Midbrain (tissue), 1 donor: Measurements from ENCODE around the gene IGF2BP2.
"Not testable (repeated sequence)": the region's sequence is repeated elsewhere in the genome, so short reads cannot be mapped to it uniquely, and the experiment has no call there.

Experiments used
- DNase-seq: peaks from one replicate; lab custom pipeline; 2025; lab: John Stamatoyannopoulos, UW

Gene IGF2BP2

GRCh38 chr3:185659942-185660921, 164.6 kb downstream of the IGF2BP2 start:
- peak; percentile 80 for DNase-seq

GRCh38 chr3:185658943-185659342, 165.9 kb downstream of the IGF2BP2 start:
- no peak for DNase-seq

GRCh38 chr3:185658504-185658912, 166.3 kb downstream of the IGF2BP2 start:
- no peak for DNase-seq

- DNase-seq: no peak
Observed at GRCh38 chr3:185657691-185658503, 166.9 kb downstream of the IGF2BP2 start.

GRCh38 chr3:185657211-185657610, 167.6 kb downstream of the IGF2BP2 start:
- DNase-seq: no peak

DNA sequence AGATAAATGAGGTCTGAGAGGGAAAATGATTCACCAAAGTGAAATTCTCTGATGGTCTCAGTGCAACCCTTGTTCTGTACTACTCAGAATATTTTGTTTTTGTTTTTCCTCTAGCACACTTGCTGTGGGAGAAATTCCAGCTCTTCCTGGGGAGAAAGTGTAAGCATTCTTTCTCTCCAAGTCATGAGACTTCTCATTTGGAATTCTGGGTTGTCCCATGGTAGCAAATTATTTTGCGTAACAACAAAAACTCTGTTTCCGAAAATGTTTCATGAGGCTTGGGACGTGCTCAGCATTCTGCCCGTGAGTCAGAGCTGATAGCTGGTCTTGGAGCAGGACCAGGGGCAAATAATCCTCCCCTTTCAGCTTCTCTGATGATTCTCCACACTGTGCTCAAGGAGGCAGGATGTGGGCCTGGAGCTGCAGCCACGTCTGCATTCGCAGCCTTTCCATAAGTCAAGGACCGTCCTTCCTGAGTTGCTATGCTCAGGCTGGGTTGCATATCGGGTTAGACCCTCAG, 168.5 kb downstream of the IGF2BP2 start:
- peak; percentile 26 for DNase-seq

DNA sequence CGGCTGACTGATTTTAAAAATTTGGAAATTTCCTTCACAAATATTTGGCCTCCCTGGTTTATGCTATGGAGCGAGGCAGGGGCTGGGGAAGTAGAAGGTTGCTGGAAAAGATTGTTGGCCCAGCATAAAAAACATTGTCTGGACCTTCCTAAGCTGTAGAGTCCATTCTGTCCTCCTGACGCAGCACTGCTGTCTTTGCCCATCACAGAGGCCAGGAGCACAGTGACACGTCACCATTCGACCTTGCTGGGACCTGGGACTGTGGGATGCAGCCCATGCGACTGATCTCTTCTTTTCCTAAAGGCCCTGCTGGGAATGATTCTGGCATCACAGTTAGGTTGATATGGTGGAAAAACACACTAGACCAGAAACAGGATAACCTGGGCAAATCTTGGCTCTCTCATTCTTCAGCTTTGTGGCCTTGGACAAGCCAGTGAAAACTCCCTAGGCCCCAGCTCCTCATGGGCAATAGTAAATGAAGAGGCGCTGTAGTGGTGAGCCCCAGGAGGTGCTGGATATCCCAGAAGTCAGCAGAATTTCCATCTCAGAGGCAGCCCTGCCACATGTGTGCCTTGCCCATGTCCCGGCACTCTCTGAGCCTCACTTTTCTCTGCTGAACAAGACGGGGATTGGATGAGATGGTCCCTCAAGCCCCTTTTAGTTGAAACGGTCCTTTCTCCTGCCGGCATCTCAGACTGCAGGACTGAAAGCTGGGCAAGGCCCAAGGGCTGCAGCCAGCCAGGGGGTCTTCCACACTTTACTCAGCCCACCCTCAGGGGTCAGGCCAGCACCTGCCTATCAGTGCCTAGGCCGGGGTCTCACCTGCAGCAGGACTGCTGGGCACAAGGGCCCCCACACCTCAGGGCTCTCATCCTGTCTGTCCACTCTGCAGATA, 169.2 kb downstream of the IGF2BP2 start:
- no peak for DNase-seq

GRCh38 chr3:185654758-185655145, 170.1 kb downstream of the IGF2BP2 start:
- no peak for DNase-seq

GRCh38 chr3:185653949-185654757, 170.7 kb downstream of the IGF2BP2 start:
- DNase-seq: no peak

- no peak for DNase-seq
Observed at GRCh38 chr3:185651971-185652370, 172.9 kb downstream of the IGF2BP2 start.

- DNase-seq: no peak
Observed at GRCh38 chr3:185649414-185649813, 175.4 kb downstream of the IGF2BP2 start.

DNA sequence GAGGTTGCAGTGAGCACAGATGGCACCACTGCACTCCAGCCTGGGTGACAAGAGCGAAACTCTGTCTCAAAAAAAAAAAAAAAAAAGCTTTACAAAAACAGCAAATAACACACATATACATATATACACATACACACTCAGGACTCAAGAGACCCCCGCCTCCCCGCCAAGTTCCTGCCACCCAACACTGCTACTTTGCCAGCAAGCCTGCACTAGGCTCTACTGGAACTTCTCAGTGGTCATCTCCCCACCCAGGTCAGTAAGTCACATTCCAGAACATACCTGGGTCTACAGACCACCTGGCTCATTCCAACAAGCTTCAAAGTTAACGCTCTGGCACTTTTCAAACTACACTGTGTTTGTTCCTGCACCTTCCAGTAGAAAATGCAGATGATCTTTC, 176.4 kb downstream of the IGF2BP2 start:
- DNase-seq: no peak

DNA sequence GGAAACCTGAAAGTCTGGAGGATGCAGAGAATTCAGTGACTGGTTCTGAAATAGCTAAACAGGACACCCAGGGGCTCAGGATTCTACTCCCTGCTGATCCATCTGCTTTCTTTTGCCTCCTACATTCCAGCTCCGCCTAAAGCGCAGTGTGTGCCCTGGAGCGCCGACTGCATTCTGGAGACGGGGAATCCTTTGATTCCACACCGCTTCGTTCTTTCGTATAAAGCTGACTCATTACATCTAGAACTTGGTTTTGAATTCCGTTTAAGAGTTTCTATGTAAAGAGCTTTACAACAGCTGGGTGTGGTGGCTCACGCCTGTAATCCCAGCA, 177.0 kb downstream of the IGF2BP2 start:
- no peak for DNase-seq

DNA sequence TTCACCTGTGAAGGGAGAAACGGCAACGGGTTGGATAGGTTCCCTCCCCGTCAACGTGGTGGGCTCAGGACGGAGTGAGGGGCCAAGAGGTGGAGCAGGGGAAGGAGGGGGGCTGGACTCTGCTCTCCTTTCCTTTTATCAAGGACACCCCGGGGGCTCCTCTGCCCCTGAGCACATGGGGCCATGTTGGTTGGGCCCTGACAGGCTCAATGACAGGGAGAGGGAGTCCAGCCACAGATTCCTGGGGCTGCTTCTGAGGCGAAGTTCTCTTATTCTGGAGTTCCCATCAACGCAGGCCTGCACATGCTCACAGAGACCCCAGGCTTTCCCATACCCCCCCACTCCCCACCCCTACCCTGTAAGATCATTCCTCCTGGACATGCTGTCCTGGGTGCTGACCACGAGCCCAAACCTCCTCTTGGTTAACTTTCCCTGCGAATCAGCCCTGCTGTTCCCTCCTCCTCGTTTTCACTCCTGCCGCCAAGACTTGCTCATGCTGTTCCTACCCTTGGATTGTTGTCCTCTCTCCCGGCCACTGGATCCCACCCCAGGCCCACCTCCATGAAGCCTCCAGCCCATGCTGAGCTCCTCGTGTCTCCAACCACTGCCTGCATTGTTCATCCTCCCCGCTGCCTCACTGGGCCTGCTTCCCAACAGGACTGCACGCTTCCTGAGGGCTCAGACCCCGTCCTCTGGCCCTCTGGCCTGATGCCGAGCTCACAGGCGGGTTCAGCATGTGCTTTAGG, 177.5 kb downstream of the IGF2BP2 start:
- no peak for DNase-seq

DNA sequence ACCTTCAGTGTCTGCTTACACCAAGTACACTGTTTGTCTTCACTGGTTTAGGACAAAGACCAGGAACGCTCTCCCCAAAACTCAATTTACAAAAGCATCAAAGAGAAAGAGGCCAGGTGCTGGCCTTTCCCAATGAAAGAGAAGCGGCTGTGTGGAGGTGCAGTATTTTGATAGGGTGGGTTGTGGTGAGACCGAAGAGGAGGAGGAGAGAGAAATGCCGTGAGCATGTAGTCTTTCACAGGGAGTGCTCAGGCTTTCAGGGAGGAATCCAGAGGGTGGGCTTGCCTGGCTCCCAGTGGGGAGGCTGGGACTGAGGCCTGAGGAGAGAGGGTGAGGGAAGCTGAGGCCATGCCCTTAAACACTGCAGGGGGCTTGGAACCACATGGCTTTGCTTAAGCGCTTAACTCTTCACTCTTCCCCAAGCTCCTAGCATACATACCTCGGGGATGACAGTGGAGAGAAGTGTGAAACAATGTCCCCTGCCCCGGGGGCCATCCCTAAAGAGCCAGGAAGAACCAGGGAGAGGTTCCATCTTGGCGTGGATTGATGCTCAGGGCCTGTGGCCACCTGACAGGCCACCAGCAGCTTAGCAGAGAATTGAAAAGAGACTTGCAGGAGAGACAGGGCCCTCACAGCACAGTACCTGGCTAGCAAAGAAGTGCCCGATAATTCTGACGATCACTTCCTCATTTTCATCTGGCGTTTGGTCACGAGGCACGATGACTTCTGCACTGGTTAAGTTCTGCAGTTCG, 178.3 kb downstream of the IGF2BP2 start:
- no peak for DNase-seq

DNA sequence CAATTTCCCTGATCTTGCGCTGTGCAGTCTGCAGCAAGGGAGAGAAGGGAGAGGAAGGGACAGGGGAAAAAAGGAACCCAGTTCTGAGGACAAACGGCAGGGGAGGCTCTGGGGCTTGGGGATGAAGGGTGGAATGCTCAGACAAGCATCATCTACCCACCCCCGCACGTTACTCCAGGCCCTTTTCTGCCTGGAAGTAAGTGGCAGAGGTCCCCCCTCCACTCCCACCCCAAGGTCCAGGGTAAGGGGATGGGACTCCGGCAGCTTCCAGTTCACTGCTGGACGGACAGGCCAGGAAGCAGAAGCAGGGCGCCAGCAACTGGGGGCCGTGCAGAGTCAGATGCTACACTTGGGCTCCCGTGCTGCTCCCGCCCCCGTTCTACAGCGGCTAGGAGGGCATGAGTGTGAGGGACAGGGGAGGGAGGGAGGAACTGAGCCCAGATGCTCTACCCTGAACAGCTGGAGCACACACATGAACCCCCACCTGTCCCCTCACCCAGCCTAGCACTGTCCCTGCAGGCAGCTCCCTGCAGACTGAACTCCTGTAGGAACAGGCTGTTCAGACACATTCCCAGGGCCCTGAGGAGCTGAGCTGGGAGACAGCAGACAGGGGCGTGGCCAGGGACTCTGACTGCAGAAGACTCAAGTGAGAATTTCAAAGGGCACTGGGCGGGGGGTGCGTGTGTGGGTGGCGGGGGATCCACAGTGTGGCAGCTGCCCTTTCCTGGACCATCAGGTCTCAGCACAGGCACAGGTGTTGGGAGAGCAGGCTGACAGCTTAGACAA, 179.1 kb downstream of the IGF2BP2 start:
- no peak for DNase-seq

DNA sequence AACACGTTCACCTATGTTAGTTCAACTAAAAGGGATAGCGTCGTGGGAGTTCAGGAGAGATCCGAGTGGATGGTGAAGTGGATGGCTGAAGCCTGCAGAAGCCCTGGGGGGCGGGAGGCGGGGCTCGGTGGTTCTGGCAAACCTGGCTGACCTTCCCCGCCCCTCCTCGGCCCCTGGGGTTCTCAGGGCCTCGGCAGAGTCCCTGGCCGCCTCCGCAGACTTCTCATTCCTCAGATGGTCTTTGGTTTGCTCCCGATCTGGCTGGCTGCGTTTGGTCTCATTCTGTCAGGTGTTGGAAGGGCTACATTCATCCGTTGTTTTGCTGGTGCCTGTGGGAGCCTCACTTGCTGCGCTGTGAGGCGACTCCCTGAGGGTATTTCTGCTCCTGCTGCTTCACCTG, 179.7 kb downstream of the IGF2BP2 start:
- not testable (repeated sequence) for DNase-seq

DNA sequence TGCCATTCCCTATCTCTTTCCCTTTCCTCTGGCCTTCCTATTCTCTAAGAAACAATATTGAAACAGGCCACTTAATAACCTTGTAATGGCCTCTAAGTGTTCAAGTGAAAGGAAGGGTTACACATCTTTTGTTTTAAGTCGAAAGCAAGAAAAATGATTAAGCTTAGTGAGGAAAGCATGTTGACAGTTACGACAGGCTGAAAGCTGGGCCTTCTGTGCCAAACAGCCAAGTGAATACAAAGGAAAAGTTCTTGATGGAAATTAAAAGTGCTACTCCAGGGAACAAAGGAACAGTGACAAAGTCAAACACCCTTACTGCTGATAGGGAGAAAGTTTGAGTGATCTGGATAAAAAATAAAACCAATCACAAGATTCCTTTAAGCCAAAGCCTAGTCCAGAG, 184.5 kb downstream of the IGF2BP2 start:
- no peak for DNase-seq
